ENCODE measurements around the gene RCAN1. TPM values are rescaled to one million over a fixed set of nuclear protein-coding genes. Genes with fewer than 3 reads are reported as not detected.
"Not testable (repeated sequence)": the region's sequence is repeated elsewhere in the genome, so short reads cannot be mapped to it uniquely, and the experiment has no call there.

The RCAN1 gene
- total and polyA plus RNA-seq, 9 donors: 8.6 to 26.7 (median 10.0) TPM

DNA sequence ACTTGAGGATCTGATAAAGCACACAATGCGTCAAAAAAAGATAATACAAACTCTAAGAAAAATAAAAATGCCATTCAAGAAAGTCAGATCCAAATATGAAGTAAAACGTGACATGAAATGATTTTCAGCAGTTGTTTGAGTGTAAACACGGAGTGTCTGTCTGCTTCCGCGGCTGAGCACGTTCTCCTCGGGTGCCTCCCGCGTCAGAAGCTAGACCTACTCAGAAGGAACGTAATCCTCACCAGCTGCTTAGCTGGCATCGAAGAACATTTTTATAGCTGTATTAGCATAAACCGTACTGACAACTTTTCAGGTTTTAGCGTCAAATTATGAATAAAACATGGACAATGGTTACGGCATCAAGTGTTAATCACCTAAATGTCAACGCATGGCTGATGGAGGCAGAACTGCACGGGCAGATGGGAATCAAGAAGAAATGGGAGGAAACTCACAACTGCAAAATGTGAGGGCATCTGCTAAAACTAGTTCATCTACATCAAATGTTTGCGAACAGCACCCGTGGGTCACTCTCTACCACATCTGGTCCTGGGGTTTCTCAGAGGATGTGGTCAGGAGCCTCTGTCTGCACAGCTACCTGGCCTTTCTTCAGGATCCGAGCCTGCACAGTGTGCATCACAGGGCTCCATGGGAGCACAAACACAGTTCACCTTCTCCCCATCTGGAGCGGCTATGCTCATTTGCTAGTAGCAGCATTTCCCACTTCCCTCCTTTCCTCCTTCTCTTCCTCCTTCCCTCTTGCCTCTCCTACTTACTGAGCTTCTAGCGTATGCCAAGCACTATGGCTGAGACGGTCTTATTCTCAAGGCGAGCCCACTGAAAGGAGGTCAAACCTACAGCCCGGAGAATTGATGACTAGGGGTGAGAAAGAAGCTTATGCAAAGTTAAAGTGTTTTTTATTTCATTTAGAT, 40.0 kb downstream of the RCAN1 start:
- intact Hi-C loops (cut with DNase I): no loop called here

DNA sequence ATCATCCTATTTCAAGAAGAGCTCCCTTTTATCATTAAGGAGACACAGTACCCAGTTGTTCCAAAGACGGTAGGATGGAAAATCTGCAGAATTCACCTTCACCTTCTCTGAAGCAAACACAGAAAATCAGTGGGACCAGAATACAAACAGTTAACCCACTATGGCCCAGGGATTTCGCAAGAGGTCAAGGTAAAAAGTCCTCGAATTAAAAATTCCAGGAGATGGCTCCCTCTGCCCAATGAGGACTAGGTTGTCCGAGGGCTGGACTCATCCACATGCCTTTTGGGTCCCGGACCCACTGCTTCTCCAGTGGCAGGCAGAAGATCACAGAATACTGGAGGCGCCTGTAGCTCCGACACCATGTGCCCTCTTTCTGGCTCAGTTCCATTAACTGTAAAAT, 42.9 kb downstream of the RCAN1 start:
- WGBS, 3 donors: 74 to 75% (median 74%) methylated on average over 7 of the region's 7 CpGs

More for the DNA sequence above, 40.0 kb downstream of the RCAN1 start:
- no peak overlapping the region for H3K4me3 ChIP-seq
- H3K4me1 ChIP-seq (ENCODE audit: insufficient read depth): no peaks in the 10 kb centered on the region
- H3K9me3 ChIP-seq: no peaks in the 10 kb centered on the region
- no peak for DNase-seq
- H3K36me3 ChIP-seq: no peaks in the 10 kb centered on the region
- no peak overlapping the region for H3K27ac ChIP-seq
- no peak for TF ChIP-seq EP300 (IDR thresholded peaks at IDR 0.05)
- TF ChIP-seq, protein P1, sequence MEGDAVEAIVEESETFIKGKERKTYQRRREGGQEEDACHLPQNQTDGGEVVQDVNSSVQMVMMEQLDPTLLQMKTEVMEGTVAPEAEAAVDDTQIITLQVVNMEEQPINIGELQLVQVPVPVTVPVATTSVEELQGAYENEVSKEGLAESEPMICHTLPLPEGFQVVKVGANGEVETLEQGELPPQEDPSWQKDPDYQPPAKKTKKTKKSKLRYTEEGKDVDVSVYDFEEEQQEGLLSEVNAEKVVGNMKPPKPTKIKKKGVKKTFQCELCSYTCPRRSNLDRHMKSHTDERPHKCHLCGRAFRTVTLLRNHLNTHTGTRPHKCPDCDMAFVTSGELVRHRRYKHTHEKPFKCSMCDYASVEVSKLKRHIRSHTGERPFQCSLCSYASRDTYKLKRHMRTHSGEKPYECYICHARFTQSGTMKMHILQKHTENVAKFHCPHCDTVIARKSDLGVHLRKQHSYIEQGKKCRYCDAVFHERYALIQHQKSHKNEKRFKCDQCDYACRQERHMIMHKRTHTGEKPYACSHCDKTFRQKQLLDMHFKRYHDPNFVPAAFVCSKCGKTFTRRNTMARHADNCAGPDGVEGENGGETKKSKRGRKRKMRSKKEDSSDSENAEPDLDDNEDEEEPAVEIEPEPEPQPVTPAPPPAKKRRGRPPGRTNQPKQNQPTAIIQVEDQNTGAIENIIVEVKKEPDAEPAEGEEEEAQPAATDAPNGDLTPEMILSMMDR (IDR thresholded peaks at IDR 0.05): no peak
- no peak for TF ChIP-seq POLR2A (IDR thresholded peaks at IDR 0.05)
- 91 to 94% (median 92%) methylated on average over 24 of the region's 24 CpGs for WGBS, 3 donors
- H3K27me3 ChIP-seq: no peaks in the 10 kb centered on the region

DNA sequence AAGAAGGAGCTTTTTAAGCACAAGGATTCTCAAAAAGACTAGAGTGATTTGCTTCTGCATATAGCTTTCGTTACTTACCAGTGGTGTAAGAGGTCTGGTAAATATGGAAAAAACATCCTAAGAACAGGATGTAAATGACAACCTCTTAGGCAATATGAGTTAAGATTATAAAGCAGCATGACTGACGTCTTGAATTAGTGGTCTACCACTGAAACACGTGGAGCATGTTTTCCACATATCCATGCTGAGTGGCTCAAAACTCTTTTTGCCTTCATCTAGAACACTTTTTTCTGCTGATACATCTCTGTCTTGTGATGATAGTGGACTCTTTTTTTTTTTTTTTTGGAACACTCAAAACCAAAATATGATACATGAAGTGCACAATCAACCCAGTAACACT, 44.6 kb downstream of the RCAN1 start:
- intact Hi-C loops (cut with DNase I): no loop called here
- DNase-seq: no peak
- WGBS, 3 donors: 72 to 88% (median 76%) methylated on average over 3 of the region's 3 CpGs

More for the DNA sequence above, 42.9 kb downstream of the RCAN1 start:
- Histone ChIP-seq H3K36me3 (no peaks in the 10 kb centered on the region), H3K4me1 (ENCODE audit: insufficient read depth) (no peaks in the 10 kb centered on the region), H3K27ac (no peak overlapping the region), H3K4me3 (no peak overlapping the region), H3K9me3 (no peaks in the 10 kb centered on the region), H3K27me3 (no peaks in the 10 kb centered on the region)
- TF ChIP-seq, protein P1 (IDR thresholded peaks at IDR 0.05): no peak
- no peak for TF ChIP-seq EP300 (IDR thresholded peaks at IDR 0.05)
- TF ChIP-seq POLR2A (IDR thresholded peaks at IDR 0.05): no peak
- intact Hi-C loops (cut with DNase I): no loop called here
- no peak for DNase-seq

DNA sequence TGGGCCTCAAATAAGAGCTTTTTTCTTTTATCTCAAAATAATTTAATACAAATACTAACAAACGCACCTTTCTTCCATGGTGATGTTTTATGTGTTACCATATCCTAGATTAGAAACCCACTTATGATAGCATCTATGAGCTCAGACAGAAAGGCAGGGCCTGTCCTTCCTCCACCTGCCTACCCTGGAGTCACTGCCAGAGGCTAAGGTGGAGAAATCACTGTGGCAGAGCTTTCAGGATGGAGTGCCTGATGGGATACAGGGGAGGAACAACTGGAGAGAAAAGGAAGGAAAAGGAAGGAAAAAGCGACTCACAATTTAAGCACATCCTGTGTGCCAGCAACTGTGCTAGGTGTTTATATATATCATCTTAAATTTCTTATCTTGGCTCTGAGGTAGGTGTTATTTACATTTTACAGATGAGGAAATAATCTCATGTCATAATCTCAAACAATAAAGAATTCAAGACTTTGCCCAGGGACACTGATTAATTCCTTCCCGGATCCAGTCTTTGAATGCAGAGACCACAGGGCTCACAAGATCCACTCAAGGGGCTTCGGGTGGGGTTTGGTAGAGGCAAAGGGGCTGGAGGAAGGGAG, 45.4 kb downstream of the RCAN1 start:
- intact Hi-C loops (cut with DNase I): no loop called here
- no peaks in the 10 kb centered on the region for H3K9me3 ChIP-seq
- H3K27me3 ChIP-seq: no peaks in the 10 kb centered on the region
- TF ChIP-seq POLR2A (IDR thresholded peaks at IDR 0.05) (no peak), EP300 (IDR thresholded peaks at IDR 0.05) (no peak)
- TF ChIP-seq, protein P1 (IDR thresholded peaks at IDR 0.05): no peak
- no peak overlapping the region for H3K4me3 ChIP-seq
- H3K4me1 ChIP-seq (ENCODE audit: insufficient read depth): no peaks in the 10 kb centered on the region
- no peak for DNase-seq
- no peaks in the 10 kb centered on the region for H3K36me3 ChIP-seq
- no peak overlapping the region for H3K27ac ChIP-seq
- 94 to 95% (median 95%) methylated on average over 4 of the region's 4 CpGs for WGBS, 3 donors

More for the DNA sequence above, 44.6 kb downstream of the RCAN1 start:
- H3K9me3 ChIP-seq: no peaks in the 10 kb centered on the region
- H3K36me3 ChIP-seq: no peaks in the 10 kb centered on the region
- no peaks in the 10 kb centered on the region for H3K4me1 ChIP-seq (ENCODE audit: insufficient read depth)
- no peak for TF ChIP-seq POLR2A (IDR thresholded peaks at IDR 0.05)
- TF ChIP-seq, protein P1 (IDR thresholded peaks at IDR 0.05): no peak
- TF ChIP-seq EP300 (IDR thresholded peaks at IDR 0.05): no peak
- no peak overlapping the region for H3K4me3 ChIP-seq
- no peak overlapping the region for H3K27ac ChIP-seq
- H3K27me3 ChIP-seq: no peaks in the 10 kb centered on the region

DNA sequence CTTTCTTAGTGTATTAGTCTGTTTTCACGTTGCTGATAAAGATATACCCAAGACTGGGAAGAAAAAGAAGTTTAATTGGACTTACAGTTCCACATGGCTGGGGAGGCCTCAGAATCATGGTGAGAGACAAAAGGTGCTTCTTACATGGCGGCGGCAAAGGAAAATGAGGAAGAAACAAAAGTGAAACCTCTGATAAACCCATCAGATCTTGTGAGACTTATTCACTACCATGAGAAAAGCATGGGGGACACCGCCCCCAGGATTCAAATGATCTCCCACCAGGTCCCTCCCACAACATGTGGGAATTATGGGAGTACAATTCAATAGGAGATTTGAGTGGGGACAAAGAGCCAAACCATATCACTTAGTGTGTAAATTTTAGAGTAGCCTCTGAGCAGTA, 46.1 kb downstream of the RCAN1 start:
- H3K9me3 ChIP-seq; H3K36me3 ChIP-seq; intact Hi-C loops (cut with DNase I); H3K27ac ChIP-seq; H3K4me1 ChIP-seq (ENCODE audit: insufficient read depth); H3K4me3 ChIP-seq; H3K27me3 ChIP-seq; DNase-seq: not testable (repeated sequence)
- 96 to 98% (median 96%) methylated on average over 4 of the region's 4 CpGs for WGBS, 3 donors
